Keratinocyte (primary cell): ENCODE results near the gene ZNF747. TPM values are rescaled to one million over a fixed set of nuclear protein-coding genes. Genes with fewer than 3 reads are reported as not detected.

Experiments used
- DNase-seq: peaks from one replicate; pipeline ENCODE4 v3.0.0-alpha.2; 2011; ENCODE audit warnings: low read depth, missing footprints, low spot score
- FAIRE-seq: peaks from 2 replicates; lab custom pipeline; 2011; peaks lifted over from hg19 to GRCh38; lab: Jason Lieb, UNC
- H2AFZ ChIP-seq: 2 replicates; pipeline ENCODE4 v1.6.0; 2012; ENCODE audit warnings: low read length, control low read depth, inconsistent platforms; ENCODE audit not compliant: control insufficient read depth
- H3K27ac ChIP-seq: 2 replicates; pipeline ENCODE4 v1.5.1; 2011; ENCODE audit warnings: low read length; ENCODE audit not compliant: control insufficient read depth, insufficient read depth
- H3K27me3 ChIP-seq: 3 replicates; pipeline ENCODE4 v1.6.0; 2011; ENCODE audit warnings: low read length; ENCODE audit not compliant: control insufficient read depth, insufficient read depth; ENCODE audit errors: extremely low read depth
- H3K36me3 ChIP-seq, 2 experiments: 2 replicates in 1 of 2; 3 replicates in 1 of 2; pipeline ENCODE4 v1.5.1; 2011; ENCODE audit warnings: low read length in 2 of 2, mild to moderate bottlenecking in 1 of 2; ENCODE audit not compliant: control insufficient read depth in 2 of 2, insufficient read depth in 2 of 2; ENCODE audit errors: extremely low read depth in 1 of 2
- H3K4me1 ChIP-seq: 3 replicates; pipeline ENCODE4 v1.5.1; 2011; ENCODE audit warnings: low read length; ENCODE audit not compliant: control insufficient read depth, insufficient read depth; ENCODE audit errors: extremely low read depth
- H3K4me2 ChIP-seq: 3 replicates; pipeline ENCODE4 v1.6.0; 2011; ENCODE audit warnings: low read depth, low read length; ENCODE audit not compliant: control insufficient read depth, insufficient read depth; ENCODE audit errors: extremely low read depth
- H3K4me3 ChIP-seq, 3 experiments: fragments of 200-600 bp in 1 of 3; sonication (generic) in 1 of 3; 2 replicates in 2 of 3; 3 replicates in 1 of 3; pipeline ENCODE4 v1.5.1; 2011 to 2016; ENCODE audit warnings: low read length in 3 of 3, mild to moderate bottlenecking in 3 of 3, control low read depth in 2 of 3, inconsistent platforms in 1 of 3, low read depth in 1 of 3, mixed read lengths in 1 of 3, mixed run types in 1 of 3, moderate library complexity in 1 of 3; ENCODE audit not compliant: control insufficient read depth in 2 of 3, insufficient read depth in 2 of 3; ENCODE audit errors: extremely low read depth in 1 of 3
- H3K79me2 ChIP-seq: 2 replicates; pipeline ENCODE4 v1.6.0; 2012; ENCODE audit warnings: low read length; ENCODE audit not compliant: control insufficient read depth, insufficient read depth
- H3K9ac ChIP-seq: 3 replicates; pipeline ENCODE4 v1.6.0; 2011; ENCODE audit warnings: low read length; ENCODE audit not compliant: control insufficient read depth, insufficient read depth; ENCODE audit errors: extremely low read depth
- H3K9me1 ChIP-seq: 3 replicates; pipeline ENCODE4 v1.6.0; 2011; ENCODE audit warnings: low read length; ENCODE audit not compliant: control insufficient read depth, insufficient read depth; ENCODE audit errors: extremely low read depth
- H3K9me3 ChIP-seq: 2 replicates; pipeline ENCODE4 v1.5.1; 2012; ENCODE audit warnings: low read depth, low read length; ENCODE audit not compliant: control insufficient read depth
- H4K20me1 ChIP-seq: 3 replicates; pipeline ENCODE4 v1.6.0; 2011; ENCODE audit warnings: low read length; ENCODE audit not compliant: control insufficient read depth, insufficient read depth; ENCODE audit errors: extremely low read depth
- CTCF ChIP-seq, 3 experiments: IDR thresholded peaks in 1 of 3; conservative IDR thresholded peaks in 1 of 3; optimal IDR thresholded peaks in 1 of 3; 2 replicates in 2 of 3; 3 replicates in 1 of 3; pipeline versions ENCODE3 to v1.5.1; 2011; ENCODE audit warnings: low read length in 3 of 3, mild to moderate bottlenecking in 3 of 3, moderate library complexity in 2 of 3, control low read depth in 1 of 3, inconsistent platforms in 1 of 3; ENCODE audit not compliant: insufficient read depth in 2 of 3; ENCODE audit errors: extremely low read depth in 1 of 3
- EZH2 ChIP-seq: IDR thresholded peaks from one replicate; pipeline ENCODE4 v1.6.1; 2012; ENCODE audit warnings: inconsistent platforms, mild to moderate bottlenecking, low read length, moderate library complexity
- dilution Hi-C: fragments of 300-500 bp; cut with MboI; formaldehyde crosslinking; loops from one replicate; pipeline ENCODE4 v1.7.0; 2020; ENCODE audit warnings: low sequenced_read_pairs; ENCODE audit not compliant: extremely low pct_ligation_motif_present
- polyA plus RNA-seq, 5 experiments: library from polyadenylated mRNA; depleted of rRNA in 3 of 5; stranded (reverse) in 3 of 5; stranded (forward) in 1 of 5; unstranded in 1 of 5; fragments of >200 nt; gene quantifications; 1 replicate in 1 of 5; 2 replicates in 3 of 5; 3 replicates in 1 of 5; pipeline versions ENCODE4 v1.2.1 to v1.2.3, GENCODE V29; 2011 to 2012; ENCODE audit warnings: missing spikeins in 2 of 5, low read depth in 1 of 5, low replicate concordance in 1 of 5

The ZNF747 gene
- polyA plus RNA-seq, 1 donor (not counting 4 experiments of a cell fraction or from before 2014, with no cell fraction given) = 2.7 TPM

GRCh38 chr16:30553393-30553899 lies 18.8 kb upstream of the ZNF747 start:
- TF ChIP-seq CTCF (optimal IDR thresholded peaks at IDR 0.05 in 1 of 3, IDR thresholded peaks at IDR 0.05 in 1 of 3, conservative IDR thresholded peaks at IDR 0.05 in 1 of 3; ENCODE audit: extremely low read depth in 1 of 3, insufficient read depth in 2 of 3, low read length in 3 of 3) (no peak), EZH2 (no peak)
- H3K4me3 ChIP-seq = no peak overlapping the region
- H2AFZ ChIP-seq = no peak overlapping the region
- no peaks in the 10 kb centered on the region for H3K9me3 ChIP-seq
- dilution Hi-C loops = no loop called here
- H3K36me3 ChIP-seq = peaks cover 0 to 8% of the 10 kb centered on the region in 2 experiments
- DNase-seq = no peak
- H3K27me3 ChIP-seq = no peaks in the 10 kb centered on the region
- H3K27ac ChIP-seq = no peak overlapping the region
- H3K9ac ChIP-seq = no peak overlapping the region
- H3K4me2 ChIP-seq = no peak overlapping the region
- no peak for FAIRE-seq
- no peaks in the 10 kb centered on the region for H3K9me1 ChIP-seq
- peaks cover 18% of the 10 kb centered on the region for H3K79me2 ChIP-seq
- peaks cover 7% of the 10 kb centered on the region for H3K4me1 ChIP-seq
- no peaks in the 10 kb centered on the region for H4K20me1 ChIP-seq

GRCh38 chr16:30552956-30553355 lies 18.3 kb upstream of the ZNF747 start:
- Histone ChIP-seq H3K27ac (no peak overlapping the region), H3K27me3 (no peaks in the 10 kb centered on the region), H3K9me1 (no peaks in the 10 kb centered on the region), H3K9me3 (no peaks in the 10 kb centered on the region), H3K4me1 (peaks cover 7% of the 10 kb centered on the region), H3K79me2 (peaks cover 18% of the 10 kb centered on the region), H3K9ac (no peak overlapping the region), H3K4me2 (no peak overlapping the region), H2AFZ (no peak overlapping the region), H3K4me3 (no peak overlapping the region), H4K20me1 (no peaks in the 10 kb centered on the region), H3K36me3 (peaks cover 0 to 8% of the 10 kb centered on the region in 2 experiments)
- TF ChIP-seq EZH2 (no peak), CTCF (optimal IDR thresholded peaks at IDR 0.05 in 1 of 3, IDR thresholded peaks at IDR 0.05 in 1 of 3, conservative IDR thresholded peaks at IDR 0.05 in 1 of 3; ENCODE audit: extremely low read depth in 1 of 3, insufficient read depth in 2 of 3, low read length in 3 of 3) (no peak)
- dilution Hi-C loops = no loop called here
- FAIRE-seq (no peak), DNase-seq (no peak)
